ENCODE results near the gene LMBRD1. TPM values are rescaled to one million over a fixed set of nuclear protein-coding genes. Genes with fewer than 3 reads are reported as not detected.

Gene LMBRD1
- total and polyA plus RNA-seq, 12 donors = 35.6 to 63.8 (median 46.5) TPM

DNA sequence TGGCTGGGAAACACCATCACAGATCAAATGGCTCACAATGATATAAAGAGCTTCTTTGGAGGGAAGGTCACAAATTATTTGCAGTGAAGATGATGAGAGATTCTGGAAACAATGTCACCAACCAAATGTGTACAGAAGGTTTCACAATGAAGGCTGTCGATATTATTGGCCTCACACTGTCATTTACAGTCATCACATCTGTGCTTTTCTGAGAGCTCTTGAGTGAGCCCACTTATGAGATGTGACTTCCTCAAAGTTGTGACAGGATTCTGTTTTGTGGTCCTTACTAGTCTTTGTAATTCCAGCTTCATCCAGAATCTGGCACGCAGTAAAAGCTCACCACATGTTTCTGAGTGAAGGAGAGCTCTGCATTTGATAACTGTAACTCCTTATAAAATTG, 133.6 kb downstream of the LMBRD1 start:
- 77 to 78% methylated on average over 2 of the region's 2 CpGs for WGBS, 2 donors
- H3K27me3 ChIP-seq = no peaks in the 10 kb centered on the region
- ATAC-seq (no peak), DNase-seq (no peak)
- H3K27ac ChIP-seq = no peak overlapping the region
- no peak overlapping the region for H3K4me3 ChIP-seq
- no peaks in the 10 kb centered on the region for H3K4me1 ChIP-seq
- intact Hi-C loops (cut with DNase I) = no loop called here
- TF ChIP-seq, protein P1, sequence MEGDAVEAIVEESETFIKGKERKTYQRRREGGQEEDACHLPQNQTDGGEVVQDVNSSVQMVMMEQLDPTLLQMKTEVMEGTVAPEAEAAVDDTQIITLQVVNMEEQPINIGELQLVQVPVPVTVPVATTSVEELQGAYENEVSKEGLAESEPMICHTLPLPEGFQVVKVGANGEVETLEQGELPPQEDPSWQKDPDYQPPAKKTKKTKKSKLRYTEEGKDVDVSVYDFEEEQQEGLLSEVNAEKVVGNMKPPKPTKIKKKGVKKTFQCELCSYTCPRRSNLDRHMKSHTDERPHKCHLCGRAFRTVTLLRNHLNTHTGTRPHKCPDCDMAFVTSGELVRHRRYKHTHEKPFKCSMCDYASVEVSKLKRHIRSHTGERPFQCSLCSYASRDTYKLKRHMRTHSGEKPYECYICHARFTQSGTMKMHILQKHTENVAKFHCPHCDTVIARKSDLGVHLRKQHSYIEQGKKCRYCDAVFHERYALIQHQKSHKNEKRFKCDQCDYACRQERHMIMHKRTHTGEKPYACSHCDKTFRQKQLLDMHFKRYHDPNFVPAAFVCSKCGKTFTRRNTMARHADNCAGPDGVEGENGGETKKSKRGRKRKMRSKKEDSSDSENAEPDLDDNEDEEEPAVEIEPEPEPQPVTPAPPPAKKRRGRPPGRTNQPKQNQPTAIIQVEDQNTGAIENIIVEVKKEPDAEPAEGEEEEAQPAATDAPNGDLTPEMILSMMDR (IDR thresholded peaks at IDR 0.05) = no peak
- no peaks in the 10 kb centered on the region for H3K36me3 ChIP-seq
- H3K9me3 ChIP-seq = peaks cover 0 to 16% (median 6%) of the 10 kb centered on the region in 11 donors

DNA sequence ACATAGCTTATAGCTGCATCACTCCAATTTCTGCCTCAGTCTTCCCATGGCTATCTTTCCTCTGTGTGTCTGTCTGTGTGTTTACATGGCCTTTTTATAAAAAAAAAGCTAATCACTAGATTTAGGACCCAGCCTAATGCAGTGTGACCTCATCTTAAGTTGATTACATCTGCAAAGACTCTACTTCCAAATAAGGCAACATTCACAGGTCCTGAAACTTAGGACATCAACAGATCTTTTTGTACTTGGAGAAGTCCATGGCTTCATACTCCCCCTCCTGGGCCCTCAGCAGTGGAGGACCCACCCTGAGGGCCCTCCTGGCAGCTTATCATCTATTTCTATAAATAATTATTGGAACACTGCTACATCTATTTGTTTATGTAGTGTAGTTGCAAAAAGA, 146.1 kb downstream of the LMBRD1 start:
- no peak overlapping the region for H3K27ac ChIP-seq
- intact Hi-C loops (cut with DNase I) = no loop called here
- DNase-seq (no peak), ATAC-seq (no peak)
- H3K9me3 ChIP-seq = no peaks in the 10 kb centered on the region
- H3K4me1 ChIP-seq = no peaks in the 10 kb centered on the region
- no peaks in the 10 kb centered on the region for H3K36me3 ChIP-seq
- H3K27me3 ChIP-seq = no peaks in the 10 kb centered on the region
- H3K4me3 ChIP-seq = no peak overlapping the region
- TF ChIP-seq, protein P1 (IDR thresholded peaks at IDR 0.05) = no peak

DNA sequence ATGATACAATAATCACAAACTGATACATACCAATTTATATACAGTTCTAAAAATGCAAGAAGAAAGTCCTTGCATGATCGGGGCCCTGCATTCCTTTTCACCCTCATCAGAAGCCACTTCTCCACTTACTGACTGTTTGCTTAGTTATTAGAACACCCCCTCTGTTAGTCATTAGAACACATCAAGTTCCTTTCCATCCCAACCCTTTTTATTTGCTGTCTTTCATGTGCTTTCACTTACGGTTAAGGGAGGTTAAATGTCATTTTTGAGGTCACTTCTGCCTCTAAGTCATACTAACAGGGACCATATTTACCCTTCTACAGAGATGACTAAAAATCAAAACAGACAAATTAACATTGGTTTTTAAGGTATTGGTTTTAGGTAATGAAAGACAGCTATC, 149.1 kb downstream of the LMBRD1 start:
- Histone ChIP-seq H3K27me3 (no peaks in the 10 kb centered on the region), H3K36me3 (no peaks in the 10 kb centered on the region), H3K9me3 (peaks cover 0 to 4% (median 0%) of the 10 kb centered on the region in 11 donors), H3K27ac (no peak overlapping the region), H3K4me3 (no peak overlapping the region), H3K4me1 (no peaks in the 10 kb centered on the region)
- TF ChIP-seq, protein P1 (IDR thresholded peaks at IDR 0.05) = no peak
- ATAC-seq (no peak), DNase-seq (no peak)
- 75 to 77% methylated on average over 2 of the region's 2 CpGs for WGBS, 2 donors
- intact Hi-C loops (cut with DNase I) = no loop called here

DNA sequence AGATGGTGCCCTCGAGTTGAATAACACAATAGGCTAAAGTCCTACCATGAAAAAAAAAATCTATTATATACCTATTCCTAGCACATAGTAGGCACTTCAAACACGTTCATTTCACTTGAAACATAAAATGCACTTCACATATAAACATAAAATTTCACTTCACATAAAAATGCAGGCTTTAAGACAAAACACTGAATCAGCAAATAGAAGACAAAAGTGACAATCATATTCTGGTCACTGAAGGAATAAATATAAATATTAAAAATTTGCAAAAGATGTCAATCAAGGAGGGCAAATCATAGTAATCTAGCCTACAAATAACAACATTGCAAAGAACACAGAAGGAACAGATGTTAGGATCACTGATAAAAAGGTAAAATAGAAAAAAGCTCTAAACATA, 153.1 kb downstream of the LMBRD1 start:
- intact Hi-C loops (cut with DNase I) = no loop called here
- Histone ChIP-seq H3K9me3 (peaks cover 0 to 4% (median 0%) of the 10 kb centered on the region in 11 donors), H3K4me1 (no peaks in the 10 kb centered on the region), H3K36me3 (no peaks in the 10 kb centered on the region), H3K27me3 (no peaks in the 10 kb centered on the region), H3K27ac (no peak overlapping the region), H3K4me3 (no peak overlapping the region)
- no peak for ATAC-seq
- DNase-seq = no peak
- 63 to 76% methylated on average over 2 of the region's 2 CpGs for WGBS, 2 donors
- TF ChIP-seq, protein P1 (IDR thresholded peaks at IDR 0.05) = no peak

DNA sequence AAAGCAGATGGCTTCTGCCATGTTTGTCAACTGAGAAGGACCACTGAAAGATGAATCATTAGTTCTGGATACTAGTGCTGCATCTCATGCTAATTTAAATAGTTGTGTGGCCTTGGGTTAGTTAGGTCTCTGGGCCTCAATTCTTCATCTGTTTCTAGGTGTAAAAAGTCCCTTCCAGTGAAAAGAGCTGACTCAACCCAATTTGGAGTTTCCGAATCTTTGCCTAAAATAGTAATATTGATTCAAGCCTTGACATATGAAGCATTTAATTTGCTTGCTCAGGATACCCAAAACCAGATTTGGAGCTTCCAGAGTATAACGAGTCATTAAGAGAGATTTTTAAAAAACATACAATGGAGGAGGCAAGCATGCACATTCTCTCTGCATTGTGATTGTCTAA, 163.9 kb downstream of the LMBRD1 start:
- H3K4me3 ChIP-seq = no peak overlapping the region
- H3K9me3 ChIP-seq = peaks cover 0 to 12% (median 0%) of the 10 kb centered on the region in 11 donors
- no peaks in the 10 kb centered on the region for H3K27me3 ChIP-seq
- TF ChIP-seq, protein P1 (IDR thresholded peaks at IDR 0.05) = no peak
- H3K36me3 ChIP-seq = no peaks in the 10 kb centered on the region
- H3K27ac ChIP-seq = no peak overlapping the region
- intact Hi-C loops (cut with DNase I) = no loop called here
- no peak for ATAC-seq
- whole genome bisulfite sequencing, 2 donors = 71 to 85% methylated on average over 2 of the region's 2 CpGs
- no peaks in the 10 kb centered on the region for H3K4me1 ChIP-seq
- no peak for DNase-seq

Data from heart right ventricle (tissue), 16 donors.